GM19395 (cell line): ENCODE measurements around the gene HNRNPC.
A peak's percentile ranks its signal among the peaks of the same experiment; 100 is the strongest.
"Not testable (repeated sequence)": the region's sequence is repeated elsewhere in the genome, so short reads cannot be mapped to it uniquely, and the experiment has no call there.

Experiments
- ATAC-seq: cut with Tn5 transposase; IDR thresholded peaks from one replicate; pipeline ENCODE4 v1.9.1; 2021; ENCODE audit warnings: mild to moderate bottlenecking, moderate library complexity; ENCODE audit not compliant: unreplicated experiment

HNRNPC gene

GRCh38 chr14:21269252-21270046 is at the start of gene HNRNPC:
Gene HNRNPC (minus strand): TSS chr14:21269442. CDS start chr14:21234193, 35,249 bp downstream.
- ATAC-seq = peak; percentile 92

DNA sequence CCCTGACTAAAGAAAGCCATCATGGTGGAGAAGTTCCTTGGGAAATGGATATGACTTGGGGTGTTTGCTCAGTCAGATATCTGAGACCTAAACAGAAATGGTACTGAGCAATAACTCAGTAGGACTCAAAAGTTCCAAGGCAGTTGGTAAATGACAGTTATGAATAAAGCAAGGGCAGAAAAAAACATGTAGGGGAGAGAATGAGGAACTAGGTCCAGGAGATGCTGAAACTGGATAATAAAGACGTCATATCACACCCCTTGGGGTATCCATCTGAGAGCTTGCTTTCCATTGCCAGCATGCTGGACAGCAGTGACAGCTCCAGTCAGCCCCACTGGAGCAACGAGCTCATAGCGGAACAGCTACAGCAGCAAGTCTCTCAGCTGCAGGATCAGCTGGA is 48.2 kb upstream of the HNRNPC start:
- no peak for ATAC-seq

DNA sequence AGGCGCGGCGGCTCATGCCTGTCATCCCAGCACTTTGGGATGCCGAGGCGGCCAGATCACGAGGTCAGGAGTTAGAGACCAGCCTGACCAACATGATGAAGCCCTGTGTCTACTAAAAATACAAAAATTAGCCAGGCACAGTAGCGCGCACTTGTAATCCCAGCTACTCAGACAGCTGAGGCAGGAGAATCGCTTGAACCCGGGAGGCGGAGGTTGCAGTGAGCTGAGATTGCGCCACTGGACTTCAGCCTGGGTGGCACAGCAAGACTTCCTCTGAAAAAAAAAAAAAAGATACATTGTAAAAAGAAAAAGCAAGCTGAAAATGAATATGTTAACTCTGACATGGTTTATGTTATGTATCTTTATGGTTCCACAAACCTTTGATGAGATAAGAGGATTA is 44.3 kb upstream of the HNRNPC start:
- no peak for ATAC-seq

DNA sequence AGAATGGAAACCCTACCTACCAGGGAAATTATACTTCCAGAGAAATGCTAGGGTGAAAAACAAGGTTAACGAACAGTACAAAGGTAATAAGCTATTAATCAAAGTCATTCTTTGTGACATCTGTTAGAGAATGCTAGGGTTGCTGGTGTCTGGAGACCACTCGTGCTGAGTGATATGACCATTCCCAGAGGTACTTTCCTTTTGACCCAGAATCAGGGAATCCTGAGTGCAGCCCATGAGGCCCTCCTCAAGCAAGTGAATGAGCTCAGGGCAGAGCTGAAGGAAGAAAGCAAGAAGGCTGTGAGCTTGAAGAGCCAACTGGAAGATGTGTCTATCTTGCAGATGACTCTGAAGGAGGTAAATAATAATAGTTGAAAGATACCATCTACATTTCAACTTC is 42.4 kb upstream of the HNRNPC start:
- no peak for ATAC-seq

- no peak for ATAC-seq
Observed at GRCh38 chr14:21309956-21310355, 40.7 kb upstream of the HNRNPC start.

GRCh38 chr14:21309238-21309636 is 40.0 kb upstream of the HNRNPC start:
- peak; percentile 1 for ATAC-seq

GRCh38 chr14:21308479-21309237 is 39.4 kb upstream of the HNRNPC start:
- peak; percentile 84 for ATAC-seq

DNA sequence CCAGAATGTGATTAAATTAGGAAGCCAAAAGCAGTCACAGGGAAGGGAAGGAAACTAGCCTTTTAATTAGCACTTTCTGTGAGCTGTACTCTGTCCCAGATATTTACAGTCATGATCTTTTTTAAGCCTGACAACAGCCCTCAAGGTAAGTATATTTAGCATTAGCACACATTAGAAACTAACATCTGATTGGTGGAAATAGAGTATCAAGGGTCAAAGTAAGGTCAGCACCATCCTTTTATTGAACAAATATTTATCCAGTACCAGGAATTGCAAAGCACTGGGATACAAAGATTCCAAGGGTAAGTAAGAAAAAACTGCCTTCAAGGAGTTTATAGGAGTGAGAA is 38.9 kb upstream of the HNRNPC start:
- ATAC-seq = peak; percentile 45

GRCh38 chr14:21307637-21308036 is 38.4 kb upstream of the HNRNPC start:
- ATAC-seq = no peak

DNA sequence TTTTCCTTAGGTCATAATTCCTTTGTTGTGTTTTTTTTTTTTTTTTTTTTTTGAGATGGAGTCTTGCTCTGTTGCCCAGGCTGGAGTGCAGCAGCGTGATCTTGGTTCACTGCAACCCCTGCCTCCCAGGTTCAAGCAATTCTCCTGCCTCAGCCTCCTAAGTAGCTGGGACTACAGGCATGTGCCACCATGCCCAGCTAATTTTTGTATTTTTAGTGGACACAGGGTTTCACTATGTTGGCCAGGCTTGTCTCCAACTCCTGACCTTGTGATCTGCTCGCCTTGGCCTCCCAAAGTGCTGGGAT is 33.5 kb upstream of the HNRNPC start:
- ATAC-seq = not testable (repeated sequence)

- ATAC-seq = no peak
Observed at GRCh38 chr14:21302013-21302835, 33.0 kb upstream of the HNRNPC start.

DNA sequence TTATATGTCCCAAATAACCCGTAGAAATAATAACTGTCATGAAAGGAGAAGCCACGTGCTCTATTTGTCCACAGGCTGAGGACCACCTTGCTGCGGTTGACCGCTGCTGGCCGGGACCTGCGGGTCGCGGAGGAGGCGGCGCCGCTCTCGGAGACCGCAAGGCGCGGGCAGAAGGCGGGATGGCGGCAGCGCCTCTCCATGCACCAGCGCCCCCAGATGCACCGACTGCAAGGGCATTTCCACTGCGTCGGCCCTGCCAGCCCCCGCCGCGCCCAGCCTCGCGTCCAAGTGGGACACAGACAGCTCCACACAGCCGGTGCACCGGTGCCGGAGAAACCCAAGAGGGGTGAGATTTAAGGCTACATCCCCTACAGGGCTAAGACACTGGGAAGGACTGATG is 31.6 kb upstream of the HNRNPC start:
- ATAC-seq = no peak

GRCh38 chr14:21299562-21300130 is 30.4 kb upstream of the HNRNPC start:
- ATAC-seq = no peak

DNA sequence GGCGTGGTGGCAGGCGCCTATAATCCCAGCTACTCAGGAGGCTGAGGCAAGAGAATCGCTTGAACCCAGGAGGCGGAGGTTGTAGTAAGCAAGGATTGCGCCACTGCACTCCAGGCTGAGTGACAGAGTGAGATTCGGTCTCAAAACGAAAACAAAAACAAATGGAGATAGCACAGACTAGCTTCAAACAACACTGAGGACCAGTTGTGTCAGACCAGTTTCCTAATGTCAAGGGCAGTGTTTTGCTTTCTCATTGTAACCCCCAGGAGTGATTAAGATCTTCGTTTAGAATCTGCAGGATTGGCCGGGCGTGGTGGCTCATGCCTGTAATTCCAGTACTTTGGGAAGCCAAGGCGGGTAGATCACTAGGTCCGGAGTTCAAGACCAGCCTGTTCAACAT is 29.1 kb upstream of the HNRNPC start:
- no peak for ATAC-seq

GRCh38 chr14:21294026-21294425 is 24.8 kb upstream of the HNRNPC start:
- not testable (repeated sequence) for ATAC-seq

DNA sequence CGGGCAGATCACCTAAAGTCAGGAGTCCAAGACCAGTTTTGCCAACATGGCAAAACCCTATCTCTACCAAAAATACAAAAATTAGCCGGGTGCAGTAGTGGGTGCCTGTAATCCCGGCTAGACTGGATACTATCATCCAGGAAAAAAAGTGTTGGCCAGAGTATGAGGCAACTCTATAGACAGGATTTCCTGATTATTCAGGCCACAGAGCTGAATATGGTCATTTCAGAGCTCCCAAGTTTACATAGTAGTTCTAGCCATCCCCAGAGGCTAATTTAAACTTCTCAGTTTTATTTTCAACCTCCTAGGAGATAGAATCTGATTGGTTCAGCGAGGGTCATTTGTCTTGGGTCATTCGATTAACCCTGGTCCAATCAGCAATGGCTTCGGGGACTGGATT is 17.9 kb upstream of the HNRNPC start:
- no peak for ATAC-seq

DNA sequence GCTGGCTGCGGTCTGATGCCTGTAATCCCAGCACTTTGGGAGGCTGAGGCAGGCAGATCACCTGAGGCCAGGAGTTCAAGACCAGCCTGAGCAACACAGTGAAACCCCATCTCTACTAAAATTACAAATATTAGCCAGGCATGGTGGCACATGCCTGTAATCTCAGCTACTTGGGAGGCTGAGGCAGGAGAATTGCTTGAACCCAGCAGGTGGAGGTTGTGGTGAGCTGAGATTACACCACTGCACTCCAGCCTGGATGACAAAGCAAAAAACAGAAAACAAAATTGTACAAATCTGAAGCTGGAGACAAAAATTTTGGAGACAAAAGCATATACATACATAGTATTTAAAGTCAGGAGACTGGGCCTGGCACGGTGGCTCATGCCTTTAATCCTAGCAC is 17.3 kb upstream of the HNRNPC start:
- not testable (repeated sequence) for ATAC-seq

GRCh38 chr14:21281917-21282316 is 12.7 kb upstream of the HNRNPC start:
- ATAC-seq = not testable (repeated sequence)

DNA sequence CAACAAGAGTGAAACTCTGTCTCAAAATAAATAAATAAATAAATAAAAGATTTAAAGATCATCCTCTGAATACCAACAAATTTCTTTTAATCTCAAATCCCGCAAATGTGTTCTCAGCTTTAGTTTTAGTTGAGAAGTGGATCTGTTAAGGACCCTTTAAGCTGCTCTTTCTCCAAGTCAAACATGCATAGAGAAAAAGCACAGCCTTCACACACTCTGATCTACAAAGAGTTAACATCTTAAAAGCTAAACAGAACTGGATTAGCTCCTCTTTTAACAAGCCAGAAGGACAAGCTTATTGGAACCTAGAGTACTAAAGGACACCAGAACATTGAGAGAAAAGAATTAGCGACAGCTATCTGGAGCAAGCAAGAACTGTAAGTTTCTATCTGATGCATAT is 10.5 kb upstream of the HNRNPC start, which contains the start of gene RPGRIP1:
RPGRIP1 (plus strand) TSS at position 301 of the 400 bp plus-strand sequence. CDS start 7,894 bp downstream, outside the sequence.
- ATAC-seq = no peak

DNA sequence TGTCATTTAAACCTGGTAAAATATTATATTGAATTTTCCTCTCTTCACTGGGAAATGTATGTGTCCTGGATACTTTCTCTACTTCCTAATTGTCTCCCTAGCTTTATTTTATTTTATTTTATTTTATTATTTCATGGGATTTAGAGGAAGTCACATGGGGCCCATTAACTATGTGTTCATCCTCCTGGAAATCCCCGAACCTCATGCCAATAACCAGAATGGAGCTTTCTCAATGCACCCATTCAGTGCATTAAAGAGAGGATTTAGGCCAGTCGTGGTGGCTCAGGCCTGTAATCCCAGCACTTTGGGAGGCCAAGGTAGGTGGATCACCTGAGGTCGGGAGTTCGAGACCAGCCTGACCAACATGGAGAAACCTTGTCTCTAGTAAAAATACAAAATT is 9.4 kb upstream of the HNRNPC start:
- ATAC-seq = no peak

DNA sequence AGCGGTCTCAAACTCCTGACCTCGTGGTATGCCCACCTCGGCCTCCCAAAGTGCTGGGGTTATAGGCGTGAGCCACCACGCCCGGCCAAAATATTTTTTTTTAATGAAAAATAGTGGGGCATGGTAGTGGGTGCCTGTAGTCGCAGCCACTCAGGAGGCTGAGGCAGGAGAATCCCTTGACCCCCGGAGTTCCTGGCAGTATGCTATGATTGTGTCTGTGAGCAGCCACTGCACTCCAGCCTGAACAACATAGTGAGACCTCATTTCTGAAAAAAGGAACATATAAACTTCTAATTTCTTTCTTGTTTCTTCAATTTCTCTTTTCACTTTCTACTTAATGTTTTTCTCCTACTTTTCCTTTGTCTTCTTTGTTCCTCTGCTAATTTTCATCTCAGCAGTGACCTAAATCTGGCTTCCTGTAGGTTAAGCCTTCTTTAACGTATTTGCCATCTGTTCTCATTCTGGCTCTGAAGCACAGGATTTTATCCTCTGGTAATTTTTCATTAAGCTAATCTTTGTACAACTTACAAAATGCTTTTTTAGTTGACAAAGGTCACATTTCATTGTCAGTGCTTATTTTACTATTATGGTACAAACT is 6.1 kb upstream of the HNRNPC start:
- no peak for ATAC-seq
